Measurements from ENCODE around the gene PCCA.

Gene PCCA

DNA sequence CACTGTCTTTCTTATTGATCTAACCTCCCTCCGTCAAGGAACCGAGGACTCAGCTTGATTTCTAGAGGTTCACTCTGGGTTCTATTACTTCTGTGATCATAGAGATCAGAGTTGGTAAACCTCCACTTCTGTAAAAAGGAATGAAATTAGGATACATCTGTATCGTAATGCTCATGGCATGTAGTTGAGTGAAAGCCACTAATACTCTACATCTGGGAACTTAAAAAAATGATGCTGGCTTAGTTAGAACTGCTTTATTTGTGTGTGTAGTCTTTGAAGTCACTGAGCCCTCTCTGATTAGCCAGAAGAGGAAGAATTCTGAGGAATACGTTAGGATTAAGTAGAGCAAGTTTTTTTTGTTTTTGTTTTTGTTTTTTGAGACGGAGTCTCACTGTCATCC is 358.9 kb downstream of the PCCA start:
- TF ChIP-seq, protein P1, sequence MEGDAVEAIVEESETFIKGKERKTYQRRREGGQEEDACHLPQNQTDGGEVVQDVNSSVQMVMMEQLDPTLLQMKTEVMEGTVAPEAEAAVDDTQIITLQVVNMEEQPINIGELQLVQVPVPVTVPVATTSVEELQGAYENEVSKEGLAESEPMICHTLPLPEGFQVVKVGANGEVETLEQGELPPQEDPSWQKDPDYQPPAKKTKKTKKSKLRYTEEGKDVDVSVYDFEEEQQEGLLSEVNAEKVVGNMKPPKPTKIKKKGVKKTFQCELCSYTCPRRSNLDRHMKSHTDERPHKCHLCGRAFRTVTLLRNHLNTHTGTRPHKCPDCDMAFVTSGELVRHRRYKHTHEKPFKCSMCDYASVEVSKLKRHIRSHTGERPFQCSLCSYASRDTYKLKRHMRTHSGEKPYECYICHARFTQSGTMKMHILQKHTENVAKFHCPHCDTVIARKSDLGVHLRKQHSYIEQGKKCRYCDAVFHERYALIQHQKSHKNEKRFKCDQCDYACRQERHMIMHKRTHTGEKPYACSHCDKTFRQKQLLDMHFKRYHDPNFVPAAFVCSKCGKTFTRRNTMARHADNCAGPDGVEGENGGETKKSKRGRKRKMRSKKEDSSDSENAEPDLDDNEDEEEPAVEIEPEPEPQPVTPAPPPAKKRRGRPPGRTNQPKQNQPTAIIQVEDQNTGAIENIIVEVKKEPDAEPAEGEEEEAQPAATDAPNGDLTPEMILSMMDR (IDR thresholded peaks at IDR 0.05) = no peak
- Histone ChIP-seq H3K4me3 (no peak overlapping the region), H3K4me1 (peaks cover 0 to under 1% (median 0%) of the 10 kb centered on the region in 4 donors), H3K36me3 (peaks cover 6 to 11% (median 6%) of the 10 kb centered on the region in 3 donors), H3K9me3 (no peaks in the 10 kb centered on the region), H3K27me3 (no peaks in the 10 kb centered on the region), H3K27ac (no peak overlapping the region)
- DNase-seq = no peak
- intact Hi-C loops (cut with DNase I; ENCODE audit: low total_unique reads) = no loop called here

DNA sequence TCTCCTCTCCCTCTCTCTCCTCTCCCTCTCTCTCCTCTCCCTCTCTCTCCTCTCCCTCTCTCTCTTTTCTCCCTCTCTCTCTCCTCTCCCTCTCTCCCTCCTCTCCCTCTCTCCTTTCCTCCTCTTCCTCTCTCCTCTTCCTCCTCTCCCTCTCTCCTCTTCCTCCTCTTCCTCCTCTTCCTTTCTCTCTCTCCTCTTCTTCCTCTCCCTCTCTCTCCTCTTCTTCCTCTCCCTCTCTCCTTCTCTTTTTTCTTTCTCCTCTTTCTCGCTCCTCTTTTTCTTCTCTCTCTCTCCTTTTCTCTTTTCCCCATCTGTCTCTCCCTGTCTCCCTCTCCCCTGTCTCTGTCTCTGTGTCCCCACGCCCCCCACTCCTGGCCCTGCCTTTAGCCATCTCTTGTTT is 363.0 kb downstream of the PCCA start:
- TF ChIP-seq, protein P1 (IDR thresholded peaks at IDR 0.05) = no peak
- intact Hi-C loops (cut with DNase I; ENCODE audit: low total_unique reads) = no loop called here
- Histone ChIP-seq H3K27ac (no peak overlapping the region), H3K36me3 (peaks cover 6 to 11% (median 11%) of the 10 kb centered on the region in 3 donors), H3K4me1 (no peaks in the 10 kb centered on the region), H3K4me3 (no peak overlapping the region), H3K9me3 (no peaks in the 10 kb centered on the region), H3K27me3 (no peaks in the 10 kb centered on the region)
- DNase-seq = no peak

DNA sequence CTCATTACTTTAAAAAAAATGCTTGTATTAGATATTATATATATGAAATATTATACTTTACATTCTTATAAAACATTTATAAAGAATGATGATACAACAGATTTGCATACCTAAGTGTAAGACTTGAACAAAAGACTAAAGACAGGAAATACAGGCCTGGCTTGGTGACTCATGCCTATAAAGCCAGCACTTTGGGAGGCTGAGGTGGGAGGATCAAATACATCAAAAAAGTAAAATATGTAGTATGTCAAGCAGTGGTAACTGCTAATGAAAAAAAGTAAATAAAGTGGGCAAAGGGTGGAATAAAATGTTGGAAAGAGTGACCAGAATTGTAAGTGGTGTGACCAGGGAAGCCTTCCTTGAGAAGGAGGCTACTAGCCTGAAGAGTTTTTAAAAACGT is 366.0 kb downstream of the PCCA start:
- intact Hi-C loops (cut with DNase I; ENCODE audit: low total_unique reads) = no loop called here

DNA sequence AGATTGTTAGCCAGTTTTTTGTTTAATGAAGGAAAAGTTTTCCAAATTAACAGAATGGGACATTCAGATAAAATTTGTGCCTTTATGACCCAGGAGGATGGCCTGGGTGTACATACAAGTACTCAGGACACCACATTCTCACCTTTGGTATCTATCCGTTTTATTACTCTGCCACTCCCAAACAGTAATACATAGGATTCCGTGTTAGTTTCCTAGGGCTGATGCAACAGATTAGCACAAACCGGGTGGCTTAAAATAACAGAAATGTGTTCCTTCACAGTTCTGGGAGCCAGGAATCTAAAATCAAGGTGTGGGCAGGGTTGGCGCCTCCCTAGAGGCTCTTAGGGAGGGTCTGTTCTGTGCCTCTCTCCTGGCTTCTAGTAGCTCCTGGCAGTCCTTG is 369.8 kb downstream of the PCCA start:
- H3K27ac ChIP-seq = no peak overlapping the region
- no peaks in the 10 kb centered on the region for H3K27me3 ChIP-seq
- H3K9me3 ChIP-seq = no peaks in the 10 kb centered on the region
- TF ChIP-seq, protein P1 (IDR thresholded peaks at IDR 0.05) = no peak
- intact Hi-C loops (cut with DNase I; ENCODE audit: low total_unique reads) = no loop called here
- no peak for DNase-seq
- H3K4me3 ChIP-seq = no peak overlapping the region
- H3K4me1 ChIP-seq = no peaks in the 10 kb centered on the region
- H3K36me3 ChIP-seq = peaks cover 0 to 5% (median 0%) of the 10 kb centered on the region in 3 donors

More for the DNA sequence above, 366.0 kb downstream of the PCCA start:
- Histone ChIP-seq H3K27me3 (no peaks in the 10 kb centered on the region), H3K4me3 (no peak overlapping the region), H3K36me3 (peaks cover 0 to 5% (median 0%) of the 10 kb centered on the region in 3 donors), H3K27ac (no peak overlapping the region), H3K9me3 (no peaks in the 10 kb centered on the region), H3K4me1 (no peaks in the 10 kb centered on the region)
- TF ChIP-seq, protein P1 (IDR thresholded peaks at IDR 0.05) = no peak
- DNase-seq = no peak

DNA sequence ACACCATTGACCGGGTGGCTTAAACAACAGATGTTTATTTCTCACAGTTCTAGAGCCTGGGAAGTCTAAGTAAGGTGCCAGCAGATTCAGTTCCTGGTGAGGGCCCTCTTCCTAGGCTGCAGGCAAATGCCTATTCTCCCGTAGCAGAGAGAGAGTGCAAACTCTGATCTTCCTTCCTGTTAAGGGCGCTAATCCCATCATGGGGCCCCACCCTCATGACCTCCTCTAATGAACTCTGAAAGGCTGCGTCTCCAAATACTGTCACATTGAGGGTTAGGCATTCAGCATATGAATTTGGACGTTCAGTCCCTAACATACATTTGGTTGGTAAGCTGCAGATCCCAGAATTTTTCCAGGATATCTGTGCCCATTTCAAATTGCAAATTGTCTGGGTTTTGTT is 370.9 kb downstream of the PCCA start:
- Histone ChIP-seq H3K9me3 (no peaks in the 10 kb centered on the region), H3K27me3 (no peaks in the 10 kb centered on the region), H3K36me3 (peaks cover 0 to 5% (median 0%) of the 10 kb centered on the region in 3 donors), H3K4me3 (no peak overlapping the region), H3K4me1 (no peaks in the 10 kb centered on the region), H3K27ac (no peak overlapping the region)
- DNase-seq = no peak
- intact Hi-C loops (cut with DNase I; ENCODE audit: low total_unique reads) = no loop called here
- TF ChIP-seq, protein P1 (IDR thresholded peaks at IDR 0.05) = no peak

DNA sequence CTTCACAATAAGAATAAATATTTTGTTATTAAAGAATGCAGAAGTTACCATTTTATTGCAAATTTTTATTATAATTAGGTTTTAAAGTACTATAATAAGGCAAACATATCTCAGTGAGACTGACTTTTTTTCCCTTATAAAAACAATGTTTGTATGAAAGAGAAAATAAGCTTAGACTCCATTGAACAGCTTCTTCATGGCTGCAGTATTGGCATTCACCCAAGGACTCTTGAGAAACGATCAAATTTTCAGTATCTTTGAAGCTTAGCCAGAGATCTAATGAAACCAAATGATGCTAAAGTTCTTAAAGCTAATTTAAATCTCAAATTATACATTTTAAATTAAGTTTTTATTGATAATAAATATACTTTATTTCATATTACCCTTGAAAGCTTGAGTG is 371.4 kb downstream of the PCCA start:
- Histone ChIP-seq H3K27me3 (no peaks in the 10 kb centered on the region), H3K9me3 (no peaks in the 10 kb centered on the region), H3K4me1 (no peaks in the 10 kb centered on the region), H3K27ac (no peak overlapping the region), H3K4me3 (no peak overlapping the region), H3K36me3 (peaks cover 0 to 5% (median 0%) of the 10 kb centered on the region in 3 donors)
- DNase-seq = no peak
- intact Hi-C loops (cut with DNase I; ENCODE audit: low total_unique reads) = no loop called here
- TF ChIP-seq, protein P1 (IDR thresholded peaks at IDR 0.05) = no peak
